Dermis lymphatic vessel endothelial cell (primary cell): Measurements from ENCODE around the gene HNRNPCL2. TPM values are rescaled to one million over a fixed set of nuclear protein-coding genes. Genes with fewer than 3 reads are reported as not detected.

Experiments used
- total RNA-seq: library from RNA; depleted of rRNA; stranded (reverse); fragments of >200 nt; gene quantifications from 2 replicates; pipeline ENCODE4 v1.2.1, GENCODE V29; 2014

The HNRNPCL2 gene
- not detected in 2 replicates for total RNA-seq

DNA sequence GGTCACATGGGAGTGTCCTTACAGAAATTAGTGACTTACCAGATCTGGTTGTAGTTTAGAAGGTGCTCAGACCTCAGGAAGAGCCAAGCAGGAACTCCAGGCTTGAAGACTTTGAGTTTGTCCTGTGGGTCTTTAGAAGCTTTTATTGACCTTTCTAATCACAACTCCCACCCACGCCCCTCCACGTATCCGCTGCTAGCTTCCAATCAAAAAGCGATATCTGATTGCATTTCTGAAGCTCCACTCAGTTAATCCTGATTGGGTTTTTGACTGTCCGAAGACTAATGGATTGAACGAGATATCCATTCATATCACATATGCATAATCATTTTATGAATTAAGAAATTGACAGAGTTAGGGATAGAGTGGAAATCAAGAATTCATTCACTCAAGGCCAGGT, at the start of gene HNRNPCL2:
Gene HNRNPCL2 (minus strand): TSS at position 101 of the 400 bp plus-strand sequence. CDS start 454 bp downstream, outside the sequence.

DNA sequence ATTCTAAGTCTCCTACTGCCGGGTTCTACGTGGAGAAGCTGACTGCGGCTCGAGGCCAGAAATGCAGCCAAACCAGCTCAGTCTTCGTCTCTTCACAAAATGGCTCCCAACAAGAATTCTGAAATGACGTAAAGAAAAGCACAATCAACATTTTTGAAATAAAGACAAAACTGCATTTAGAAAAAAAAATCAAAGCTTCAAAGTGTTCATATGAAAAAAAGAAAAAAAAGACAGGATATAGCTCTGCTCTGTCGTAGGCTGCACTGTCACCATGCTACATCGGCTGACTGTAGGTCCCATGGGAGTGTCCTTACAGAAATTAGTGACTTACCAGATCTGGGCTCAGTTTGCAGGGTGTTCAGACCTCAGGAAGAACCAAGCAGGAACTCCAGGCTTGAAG, 48.9 kb upstream of the HNRNPCL2 start, which contains the start of gene HNRNPCL4:
Gene HNRNPCL4 (minus strand): TSS at position 101 of the 400 bp plus-strand sequence. CDS start 164 bp downstream, outside the sequence.

DNA sequence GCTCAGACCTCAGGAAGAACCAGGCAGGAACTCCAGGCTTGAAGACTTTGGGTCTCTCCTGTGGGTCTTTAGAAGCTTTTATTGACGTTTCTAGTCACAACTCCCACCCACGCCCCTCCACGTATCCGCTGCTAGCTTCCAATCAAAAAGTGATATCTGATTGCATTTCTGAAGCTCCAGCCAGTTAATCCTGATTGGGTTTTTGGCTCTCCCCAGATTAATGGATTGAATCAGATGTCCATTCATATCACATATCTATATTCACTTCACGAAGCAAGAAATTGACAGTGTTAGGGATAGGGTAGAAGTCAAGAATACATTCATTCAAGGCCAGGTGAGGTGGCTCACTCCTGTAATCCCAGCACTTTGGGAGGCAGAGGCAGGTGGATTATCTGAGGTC, 39.3 kb upstream of the HNRNPCL2 start, which contains the start of gene PRAMEF26:
Gene PRAMEF26 (minus strand): TSS at position 101 of the 400 bp plus-strand sequence. CDS start 2,914 bp downstream, outside the sequence.

DNA sequence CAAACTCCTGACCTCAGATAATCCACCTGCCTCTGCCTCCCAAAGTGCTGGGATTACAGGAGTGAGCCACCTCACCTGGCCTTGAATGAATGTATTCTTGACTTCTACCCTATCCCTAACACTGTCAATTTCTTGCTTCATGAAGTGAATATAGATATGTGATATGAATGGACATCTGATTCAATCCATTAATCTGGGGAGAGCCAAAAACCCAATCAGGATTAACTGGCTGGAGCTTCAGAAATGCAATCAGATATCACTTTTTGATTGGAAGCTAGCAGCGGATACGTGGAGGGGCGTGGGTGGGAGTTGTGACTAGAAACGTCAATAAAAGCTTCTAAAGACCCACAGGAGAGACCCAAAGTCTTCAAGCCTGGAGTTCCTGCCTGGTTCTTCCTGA, 46.2 kb downstream of the HNRNPCL2 start, which contains the start of gene PRAMEF25:
Gene PRAMEF25 (plus strand): TSS at position 301 of the 400 bp plus-strand sequence. CDS start 2,920 bp downstream, outside the sequence.

Other genes starting within 250 kb of the HNRNPCL2 start
- not detected in 2 replicates for gene PRAMEF4, start 230.7 kb downstream of the HNRNPCL2 start, total RNA-seq
- gene PRAMEF10, start 218.6 kb downstream of the HNRNPCL2 start, total RNA-seq = not detected in 2 replicates
- not detected in 2 replicates for gene PRAMEF7, start 200.2 kb downstream of the HNRNPCL2 start, total RNA-seq
- gene PRAMEF6, start 169.3 kb downstream of the HNRNPCL2 start, total RNA-seq = not detected in 2 replicates
- gene PRAMEF27, start 60.3 kb downstream of the HNRNPCL2 start, total RNA-seq = not detected in 2 replicates
- not detected in 2 replicates for gene HNRNPCL3, start 56.1 kb downstream of the HNRNPCL2 start, total RNA-seq
- not detected in 2 replicates for gene PRAMEF25, start 46.1 kb downstream of the HNRNPCL2 start, total RNA-seq
- not detected in 2 replicates for gene PRAMEF26, start 39.2 kb upstream of the HNRNPCL2 start, total RNA-seq
- not detected in 2 replicates for gene HNRNPCL4, start 48.8 kb upstream of the HNRNPCL2 start, total RNA-seq
- gene PRAMEF9, start 55.0 kb upstream of the HNRNPCL2 start, total RNA-seq = not detected in 2 replicates
- not detected in 2 replicates for gene PRAMEF13, start 84.6 kb upstream of the HNRNPCL2 start, total RNA-seq
- not detected in 2 replicates for gene PRAMEF18, start 109.3 kb upstream of the HNRNPCL2 start, total RNA-seq
- gene PRAMEF5, start 137.3 kb upstream of the HNRNPCL2 start, total RNA-seq = not detected in 2 replicates
- not detected in 2 replicates for gene PRAMEF8, start 168.3 kb upstream of the HNRNPCL2 start, total RNA-seq
- not detected in 2 replicates for gene PRAMEF33, start 186.7 kb upstream of the HNRNPCL2 start, total RNA-seq
- gene PRAMEF15, start 198.7 kb upstream of the HNRNPCL2 start, total RNA-seq = not detected in 2 replicates
- gene PRAMEF14, start 230.3 kb upstream of the HNRNPCL2 start, total RNA-seq = not detected in 2 replicates